ENCODE results near the gene ZNF771. TPM values are rescaled to one million over a fixed set of nuclear protein-coding genes. Genes with fewer than 3 reads are reported as not detected.

The ZNF771 gene
- 3.5 to 6.1 TPM (median 5.2 TPM) in 5 replicates for total RNA-seq (2022; extraction: Qiagen RNA extraction; ENCODE audit: low read depth)

DNA sequence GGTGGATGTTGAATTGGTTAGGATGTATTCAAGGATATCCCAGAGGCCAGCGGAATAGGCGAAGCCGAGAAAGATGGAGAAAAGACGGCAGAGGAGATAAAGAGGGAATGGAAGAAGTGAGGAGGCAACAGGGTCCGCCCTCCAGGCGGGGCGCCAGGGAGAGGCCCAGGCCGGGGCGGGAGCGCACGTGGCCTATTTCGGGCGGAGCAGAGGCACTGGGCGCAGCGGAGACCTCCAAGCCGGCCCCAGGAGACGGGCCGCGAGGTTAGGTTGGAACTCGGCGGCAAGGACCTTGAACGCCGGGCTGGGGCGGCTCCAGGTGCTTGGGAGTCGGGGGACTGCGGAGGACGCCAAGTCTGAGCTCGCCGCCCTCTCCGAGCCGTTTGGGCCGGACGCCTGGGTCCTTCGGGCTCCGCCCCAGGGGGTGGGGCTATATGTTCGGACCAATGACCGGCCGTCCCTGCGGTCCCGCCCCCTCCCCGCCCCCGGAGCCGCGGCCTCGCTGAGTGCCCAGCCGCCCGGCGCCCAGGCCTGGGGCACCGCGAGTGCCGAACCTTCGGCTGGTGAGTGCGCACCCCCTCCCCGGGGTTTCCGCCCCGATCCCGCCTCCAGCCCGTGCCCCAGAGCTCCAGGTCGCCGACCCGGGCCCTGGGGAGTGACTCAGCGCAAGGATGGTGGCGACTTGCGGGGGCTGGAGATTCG lies at the start of gene ZNF771:
Gene ZNF771 (plus strand): TSS at position 505 of the 702 bp plus-strand sequence. CDS start 448 bp downstream, outside the sequence.

DNA sequence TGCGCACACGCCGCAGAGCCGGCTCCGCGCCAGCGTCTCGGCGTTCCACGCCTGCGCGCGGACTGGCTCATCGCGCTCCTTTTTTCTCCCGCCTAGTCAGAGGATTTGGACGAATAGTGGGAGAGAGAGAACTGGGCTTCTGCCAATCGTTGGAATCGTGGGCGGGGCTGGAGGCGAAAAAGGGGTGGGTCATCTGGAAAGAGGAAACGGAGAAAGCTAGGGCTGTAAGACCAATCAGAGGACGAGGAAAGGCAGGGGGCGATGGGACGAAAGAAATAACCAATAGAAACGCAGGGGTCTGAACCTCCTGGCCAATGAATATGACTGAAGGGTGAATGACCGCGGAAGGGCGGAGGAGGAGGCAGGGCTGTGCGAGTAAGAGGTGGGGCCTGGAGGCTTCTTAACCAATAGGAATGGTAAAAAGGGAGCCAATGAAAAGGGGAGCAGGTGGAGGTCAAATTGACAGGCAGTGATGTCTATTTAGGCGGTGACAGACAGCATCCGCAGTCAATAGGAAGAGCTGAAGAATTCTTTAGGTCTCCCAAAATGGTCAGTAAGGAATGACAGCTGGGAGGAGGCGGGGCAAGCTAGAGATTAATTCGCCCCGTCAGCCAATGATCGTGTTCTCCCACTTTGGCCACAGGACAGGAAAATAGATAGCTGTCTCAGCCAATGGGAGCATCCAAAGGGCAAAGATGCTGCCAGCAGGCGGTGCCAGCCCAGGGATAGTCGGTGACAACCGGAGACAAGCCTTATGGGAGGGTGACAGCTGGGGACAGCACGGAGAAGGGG lies 36.8 kb upstream of the ZNF771 start, which contains the start of gene TBC1D10B:
Gene TBC1D10B (minus strand): TSS at position 39 of the 792 bp plus-strand sequence. CDS start 311 bp downstream, outside the sequence.

DNA sequence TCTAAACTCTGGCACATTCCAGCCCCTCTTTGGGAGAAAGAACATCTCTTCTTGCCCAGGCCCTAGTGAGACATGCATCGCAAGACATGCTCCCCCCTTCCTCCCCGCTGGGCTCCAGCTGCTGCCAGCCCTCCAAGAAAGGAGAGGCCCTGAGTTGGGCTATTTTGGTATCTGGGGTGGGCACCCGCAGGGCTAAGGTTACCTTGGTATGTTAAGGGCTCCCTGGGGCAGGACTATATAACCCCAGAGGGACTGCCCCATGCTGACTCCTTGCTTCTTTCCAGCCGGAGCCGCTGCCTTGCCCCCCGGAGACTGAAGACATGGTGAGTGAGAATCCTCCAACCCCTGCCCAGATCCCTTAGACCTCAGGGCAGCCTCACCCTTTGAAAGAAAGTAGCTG lies 32.9 kb upstream of the ZNF771 start, which contains the start of gene MYL11:
Gene MYL11 (plus strand): TSS at position 265 of the 400 bp plus-strand sequence. CDS start 56 bp downstream, at position 321.

DNA sequence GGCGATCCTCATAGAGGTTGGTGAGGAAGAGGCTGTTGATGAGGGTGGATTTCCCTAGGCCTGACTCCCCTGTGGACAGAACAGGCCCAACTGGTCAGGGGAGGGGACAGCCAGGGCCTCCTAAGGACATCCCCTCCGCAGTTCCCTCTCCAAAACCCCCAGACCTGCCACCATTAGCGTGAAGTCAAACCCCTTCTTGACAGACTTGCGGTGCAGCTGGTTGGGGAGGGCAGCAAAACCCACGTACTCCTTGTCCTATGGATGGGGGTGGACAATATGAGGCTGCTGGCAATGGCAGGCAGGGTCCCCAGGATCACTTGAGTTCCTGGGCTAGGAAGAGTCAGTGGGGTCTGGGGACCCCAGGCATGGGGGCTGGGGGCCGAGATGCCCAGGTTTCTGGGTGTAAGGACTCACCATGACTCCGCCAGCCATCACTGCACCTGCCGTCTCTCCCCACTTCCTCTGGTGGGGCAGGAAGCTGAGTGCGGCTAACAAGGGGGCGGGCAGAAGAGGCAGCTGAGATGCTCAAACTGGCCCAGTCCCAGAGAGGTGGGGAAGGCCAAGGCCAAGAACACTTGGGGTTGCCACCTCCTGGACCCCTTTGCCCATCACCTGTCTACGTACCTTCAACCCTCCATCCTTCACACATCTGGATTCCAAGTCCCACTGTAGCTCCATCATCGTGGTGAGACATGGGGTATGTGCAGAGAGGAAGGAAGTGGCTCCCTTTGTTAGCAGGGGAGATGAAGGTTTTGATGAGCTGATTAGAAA lies 25.1 kb upstream of the ZNF771 start, which contains the start of gene SEPTIN1:
Gene SEPTIN1 (minus strand): TSS at position 451 of the 771 bp plus-strand sequence. CDS start 19 bp downstream, at position 432.

DNA sequence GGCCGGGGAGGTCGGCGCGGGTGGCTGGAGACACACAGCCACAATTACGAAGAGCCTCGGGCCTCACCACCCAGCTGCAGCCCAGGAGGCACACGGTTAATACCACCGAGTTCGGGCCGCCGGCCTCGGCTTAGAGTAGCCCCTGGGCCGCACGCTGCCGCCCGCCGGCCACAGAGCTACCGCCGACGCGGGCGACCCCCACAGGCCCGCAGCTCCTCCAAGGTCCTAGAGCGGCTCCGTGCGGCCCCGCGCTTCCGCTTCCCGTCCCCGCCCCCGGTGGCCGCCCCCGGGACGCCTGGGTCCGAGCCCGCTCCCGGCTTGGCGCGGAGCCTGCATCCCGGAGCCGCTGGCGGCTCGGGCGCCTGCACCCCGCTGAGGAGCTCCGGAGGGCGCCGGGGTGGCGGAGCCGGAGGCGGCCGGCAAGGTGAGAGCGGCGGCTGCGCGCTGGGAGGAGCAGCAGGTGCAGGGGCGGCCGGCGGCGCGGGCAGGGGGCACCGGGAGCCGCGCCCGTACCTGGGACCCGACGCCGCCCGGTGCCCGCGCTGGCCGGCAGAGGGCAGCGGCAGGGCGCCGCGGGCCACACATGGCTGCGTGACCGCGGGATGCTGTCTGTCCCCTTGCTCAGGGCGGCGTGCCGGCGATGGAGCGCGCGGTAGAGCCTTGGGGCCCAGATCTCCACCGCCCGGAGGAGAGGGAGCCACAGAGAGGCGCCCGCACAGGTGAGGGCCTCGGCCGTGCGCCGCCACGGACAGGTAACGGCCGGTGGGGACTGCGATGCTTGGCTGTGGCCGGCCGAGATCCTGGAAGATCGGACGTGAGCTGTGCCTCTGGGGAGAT lies 12.0 kb upstream of the ZNF771 start, which contains the start of gene ZNF48:
Gene ZNF48 (plus strand): TSS at position 266 of the 837 bp plus-strand sequence. CDS start 375 bp downstream, at position 641.

DNA sequence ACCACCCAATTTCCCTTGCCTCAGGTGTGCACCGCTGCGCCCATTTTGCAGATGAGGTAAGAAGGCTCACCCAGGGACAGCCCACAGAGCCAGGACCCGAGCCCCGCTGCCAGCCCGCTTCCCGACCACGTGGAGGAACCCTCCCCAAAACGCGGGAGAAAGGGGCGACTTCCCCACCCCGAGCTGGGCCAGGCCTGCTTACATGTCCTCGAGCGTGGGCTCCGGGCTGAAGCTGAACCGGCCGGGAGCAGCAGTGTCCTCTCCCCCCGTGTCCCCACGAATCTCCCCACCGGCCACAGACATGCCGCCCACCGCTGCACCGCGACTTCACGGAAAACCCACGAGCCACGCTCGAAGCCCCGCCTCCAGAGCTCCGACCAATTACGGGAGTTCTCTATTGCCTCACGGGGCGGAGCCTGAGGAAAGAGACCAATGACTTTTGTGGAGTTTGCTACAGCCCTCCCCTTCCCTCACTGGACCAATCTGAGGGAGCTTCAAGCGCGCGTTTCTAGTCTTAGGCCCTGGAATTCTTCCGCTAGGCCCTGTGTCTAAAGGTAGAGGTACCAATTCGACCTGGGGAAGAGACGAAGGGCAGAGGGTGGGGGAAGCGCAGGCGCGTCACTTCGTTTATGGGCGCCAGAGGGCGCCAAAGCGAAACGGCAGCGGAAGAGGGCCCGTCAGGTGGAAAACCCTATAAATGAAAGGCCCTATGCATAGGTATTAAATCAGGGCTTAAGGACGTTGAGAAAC lies 22.4 kb downstream of the ZNF771 start, which contains the start of gene DCTPP1:
Gene DCTPP1 (minus strand): TSS at position 353 of the 750 bp plus-strand sequence. CDS start 50 bp downstream, at position 303.

DNA sequence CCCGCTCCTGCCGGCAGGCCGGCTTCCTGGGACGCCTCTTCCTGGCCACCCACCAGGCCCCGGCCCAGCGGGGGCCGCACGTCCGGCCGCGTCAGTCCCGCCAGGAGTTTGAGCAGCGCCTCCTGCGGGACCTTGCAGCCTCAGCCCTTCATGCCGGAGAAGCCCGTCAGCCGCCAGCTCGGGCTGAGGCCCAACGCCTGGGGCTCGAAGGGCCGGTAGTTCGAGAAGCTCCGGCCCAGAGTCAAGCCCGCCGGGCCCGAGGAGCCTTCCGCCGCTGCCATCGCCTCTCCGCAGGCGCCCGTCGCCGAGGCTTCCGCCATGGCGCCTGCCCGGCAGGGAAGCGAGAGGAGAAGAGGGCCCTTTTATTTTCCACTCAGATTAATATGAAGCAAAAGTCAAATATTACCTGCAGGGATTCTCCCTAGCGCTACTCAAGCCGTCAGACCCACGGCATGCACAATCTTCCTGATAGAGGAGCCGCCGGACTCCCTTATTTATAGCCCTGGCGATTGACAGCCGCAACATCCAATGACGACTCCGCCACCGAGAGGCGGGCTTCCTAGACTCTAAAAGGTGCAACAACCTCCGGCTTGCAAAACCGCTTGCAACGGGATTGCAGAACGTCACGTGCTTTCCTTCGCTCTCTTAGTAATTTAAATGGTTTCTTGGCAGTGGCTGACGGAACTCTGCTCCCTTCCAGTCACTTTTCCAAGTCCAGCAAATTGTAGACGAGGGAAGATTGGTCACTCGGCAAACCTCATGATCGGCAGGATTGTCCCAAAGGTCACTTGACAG lies 38.2 kb downstream of the ZNF771 start, which contains the start of gene SEPHS2:
Gene SEPHS2 (minus strand): TSS at position 467 of the 795 bp plus-strand sequence. CDS start 147 bp downstream, at position 320.

Other genes starting within 250 kb of the ZNF771 start
- 2.2 to 4.3 TPM (median 3.7 TPM) in 5 replicates for gene CORO1A, start 224.0 kb upstream of the ZNF771 start, total RNA-seq (2022; extraction: Qiagen RNA extraction; ENCODE audit: low read depth)
- 156 to 240 TPM (median 209 TPM) in 5 replicates for gene BOLA2B, start 213.9 kb upstream of the ZNF771 start, total RNA-seq (2022; extraction: Qiagen RNA extraction; ENCODE audit: low read depth)
- 7.0 to 14.1 TPM (median 8.1 TPM) in 5 replicates for gene SLX1A, start 213.7 kb upstream of the ZNF771 start, total RNA-seq (2022; extraction: Qiagen RNA extraction; ENCODE audit: low read depth)
- 5.6 to 8.7 TPM (median 7.3 TPM) in 5 replicates for gene SULT1A3, start 208.4 kb upstream of the ZNF771 start, total RNA-seq (2022; extraction: Qiagen RNA extraction; ENCODE audit: low read depth)
- gene NPIPB13, start 159.1 kb upstream of the ZNF771 start, total RNA-seq (2022; extraction: Qiagen RNA extraction; ENCODE audit: low read depth) = 0.86 to 3.0 TPM (median 2.1 TPM) in 5 replicates
- 59.5 to 68.2 TPM (median 64.0 TPM) in 5 replicates for gene CD2BP2, start 52.3 kb upstream of the ZNF771 start, total RNA-seq (2022; extraction: Qiagen RNA extraction; ENCODE audit: low read depth)
- 23.3 to 30.4 TPM (median 27.7 TPM) in 5 replicates for gene TBC1D10B, start 37.1 kb upstream of the ZNF771 start, total RNA-seq (2022; extraction: Qiagen RNA extraction; ENCODE audit: low read depth)
- 0.51 TPM in 1 of 5 replicates, not detected in the others for gene MYL11, start 32.8 kb upstream of the ZNF771 start, total RNA-seq (2022; extraction: Qiagen RNA extraction; ENCODE audit: low read depth)
- 1.1 to 2.0 TPM (median 1.6 TPM) in 5 replicates for gene SEPTIN1, start 25.0 kb upstream of the ZNF771 start, total RNA-seq (2022; extraction: Qiagen RNA extraction; ENCODE audit: low read depth)
- 11.2 to 15.5 TPM (median 12.8 TPM) in 5 replicates for gene ZNF48, start 12.2 kb upstream of the ZNF771 start, total RNA-seq (2022; extraction: Qiagen RNA extraction; ENCODE audit: low read depth)
- 101 to 138 TPM (median 133 TPM) in 5 replicates for gene DCTPP1, start 22.4 kb downstream of the ZNF771 start, total RNA-seq (2022; extraction: Qiagen RNA extraction; ENCODE audit: low read depth)
- gene SEPHS2, start 38.3 kb downstream of the ZNF771 start, total RNA-seq (2022; extraction: Qiagen RNA extraction; ENCODE audit: low read depth) = 47.6 to 51.6 TPM (median 49.4 TPM) in 5 replicates
- gene ITGAL, start 65.1 kb downstream of the ZNF771 start, total RNA-seq (2022; extraction: Qiagen RNA extraction; ENCODE audit: low read depth) = 0.02 TPM in 1 of 5 replicates, not detected in the others
- gene ZNF768, start 119.0 kb downstream of the ZNF771 start, total RNA-seq (2022; extraction: Qiagen RNA extraction; ENCODE audit: low read depth) = 37.2 to 46.2 TPM (median 45.5 TPM) in 5 replicates
- 3.3 to 4.9 TPM (median 4.5 TPM) in 5 replicates for gene ZNF747, start 127.3 kb downstream of the ZNF771 start, total RNA-seq (2022; extraction: Qiagen RNA extraction; ENCODE audit: low read depth)
- gene ZNF764, start 150.8 kb downstream of the ZNF771 start, total RNA-seq (2022; extraction: Qiagen RNA extraction; ENCODE audit: low read depth) = 4.2 to 6.6 TPM (median 6.2 TPM) in 5 replicates
- gene ZNF688, start 164.1 kb downstream of the ZNF771 start, total RNA-seq (2022; extraction: Qiagen RNA extraction; ENCODE audit: low read depth) = 5.5 to 8.0 TPM (median 6.7 TPM) in 5 replicates
- gene ZNF785, start 178.1 kb downstream of the ZNF771 start, total RNA-seq (2022; extraction: Qiagen RNA extraction; ENCODE audit: low read depth) = not detected in 5 replicates
- 7.3 to 9.9 TPM (median 8.5 TPM) in 5 replicates for gene ZNF689, start 202.8 kb downstream of the ZNF771 start, total RNA-seq (2022; extraction: Qiagen RNA extraction; ENCODE audit: low read depth)
- gene PRR14, start 243.4 kb downstream of the ZNF771 start, total RNA-seq (2022; extraction: Qiagen RNA extraction; ENCODE audit: low read depth) = 20.5 to 24.8 TPM (median 22.6 TPM) in 5 replicates

All from A549 treated with GW870086 at 1 μM for 4 hours (cell line).